NK-92 treated with Interleukin-12 subunit alpha and Interleukin-12 subunit beta, amount 100 ng/mL, for 24 hours (cell line): Measurements from ENCODE around the gene RAB31.

Source experiments
- DNase-seq: peaks from one replicate; lab custom pipeline; 2025; lab: John Stamatoyannopoulos, UW

RAB31 gene

DNA sequence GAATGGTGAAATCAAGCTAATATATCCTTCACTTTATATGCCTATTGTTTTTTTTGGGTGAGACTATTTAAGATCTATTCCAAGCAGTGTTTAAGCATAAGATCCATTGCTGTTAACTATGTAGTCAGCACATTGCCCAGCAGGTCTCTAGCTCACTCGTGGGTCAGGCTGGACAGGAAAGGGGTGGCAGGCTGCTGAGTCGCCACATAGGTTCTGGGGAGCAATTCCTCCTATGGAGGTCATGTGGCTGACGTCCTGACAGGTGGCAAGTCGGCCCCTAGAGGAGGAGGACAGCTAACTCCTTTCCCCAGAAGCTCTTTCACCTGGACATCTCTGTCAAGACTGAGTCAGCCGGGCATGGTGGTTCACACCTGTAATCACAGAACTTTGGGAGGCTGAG is 13.9 kb upstream of the RAB31 start:
- no peak for DNase-seq

DNA sequence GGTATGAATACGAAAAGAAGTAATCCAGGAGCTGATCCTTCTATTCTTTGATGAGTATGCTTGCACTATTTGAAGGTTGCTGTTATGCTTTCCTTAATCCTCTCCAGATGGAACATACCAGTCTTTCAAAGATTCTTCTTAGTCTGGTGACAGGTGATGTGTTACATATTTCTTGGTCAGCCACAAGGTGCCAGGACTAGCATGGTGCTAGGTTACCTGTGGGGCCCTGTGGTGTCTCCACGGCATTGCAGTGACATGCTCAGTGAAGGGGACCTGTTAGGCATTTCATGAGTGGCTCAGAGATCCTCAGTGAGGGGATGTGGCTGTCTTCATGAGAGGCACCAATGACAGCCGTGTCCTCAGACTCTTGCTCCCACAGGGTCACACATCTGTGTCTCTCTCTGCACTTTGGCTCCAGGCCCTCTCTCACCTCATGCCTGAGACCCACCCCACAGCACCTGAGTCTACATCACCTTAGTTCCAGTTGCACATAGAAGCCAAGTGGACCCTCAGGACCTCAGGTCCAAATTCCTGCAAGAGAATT is 13.1 kb upstream of the RAB31 start:
- no peak for DNase-seq

DNA sequence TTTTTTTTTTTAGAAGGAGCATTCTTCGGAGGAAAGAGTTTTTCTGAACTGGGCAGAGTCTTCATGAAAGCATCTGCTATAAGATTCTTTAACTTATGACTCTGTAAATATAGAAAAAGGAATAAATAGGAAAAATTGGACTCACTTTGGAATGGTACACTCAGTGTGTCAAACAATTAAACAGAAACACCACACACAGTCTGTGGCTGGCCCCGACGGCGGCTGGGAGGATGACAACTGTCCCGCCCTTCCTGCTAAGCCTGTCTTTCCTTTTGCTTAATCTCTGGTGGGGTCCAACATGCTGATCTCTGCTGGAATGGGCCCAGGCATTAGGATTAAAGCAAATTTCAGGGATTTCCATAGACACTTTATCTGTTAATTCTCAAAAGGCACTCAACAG is 12.5 kb upstream of the RAB31 start:
- DNase-seq = no peak

DNA sequence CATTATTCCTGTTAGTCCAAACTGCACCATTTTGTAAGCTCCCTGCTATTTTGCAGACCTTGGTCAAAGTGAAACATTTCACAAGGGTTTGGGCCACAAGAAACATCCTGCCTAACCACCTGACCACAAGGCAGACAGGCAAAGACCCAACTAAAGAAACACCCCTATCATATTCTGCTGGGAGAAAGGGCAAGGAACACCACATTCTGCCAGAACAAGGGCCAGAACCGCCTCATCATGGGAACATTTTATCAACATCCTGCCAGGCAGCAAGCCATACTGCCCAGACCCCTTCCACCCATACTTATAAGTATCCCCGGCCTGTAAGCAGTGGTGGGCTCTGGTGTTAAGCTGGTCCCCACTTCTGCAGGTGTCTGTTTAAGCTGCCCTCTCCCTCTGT is 12.0 kb upstream of the RAB31 start:
- DNase-seq = no peak

DNA sequence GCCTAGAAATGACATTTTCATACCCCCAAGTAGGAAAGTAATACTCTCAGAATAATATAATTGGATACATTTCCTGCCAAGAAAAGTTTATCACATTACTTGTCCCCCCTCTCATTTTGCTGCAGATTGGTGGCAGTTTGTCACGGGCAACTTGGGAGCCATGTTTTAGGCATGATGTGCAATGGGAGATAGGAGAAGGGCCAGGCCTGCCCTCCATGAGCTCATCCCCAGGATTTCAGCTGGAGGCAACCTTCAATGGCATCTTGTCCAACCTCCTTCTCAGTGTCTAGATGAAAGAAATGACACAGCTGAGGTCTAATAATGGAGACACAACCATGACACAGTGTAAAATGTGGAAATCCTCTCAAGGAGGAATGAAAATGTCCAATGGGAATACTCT is 11.4 kb upstream of the RAB31 start:
- no peak for DNase-seq

DNA sequence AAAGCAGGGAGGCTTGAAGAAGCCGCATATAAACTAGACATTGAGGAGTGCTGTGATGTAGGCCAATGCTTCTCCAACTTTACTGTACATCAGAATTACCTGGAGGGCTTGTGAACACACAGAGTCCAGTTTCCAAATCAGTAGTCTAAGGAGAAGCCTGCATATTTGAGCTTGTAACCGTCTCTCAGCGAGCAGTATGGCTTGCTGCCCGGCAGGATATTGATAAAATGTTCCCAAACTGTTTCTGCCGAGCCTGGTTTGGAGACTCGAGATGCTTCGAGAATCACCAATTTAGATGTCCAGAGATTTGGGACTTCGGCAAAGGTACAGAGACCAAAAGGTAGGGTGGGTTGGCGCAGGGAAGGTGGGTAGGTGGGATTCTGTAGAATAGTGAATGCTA is 11.0 kb upstream of the RAB31 start:
- no peak for DNase-seq

DNA sequence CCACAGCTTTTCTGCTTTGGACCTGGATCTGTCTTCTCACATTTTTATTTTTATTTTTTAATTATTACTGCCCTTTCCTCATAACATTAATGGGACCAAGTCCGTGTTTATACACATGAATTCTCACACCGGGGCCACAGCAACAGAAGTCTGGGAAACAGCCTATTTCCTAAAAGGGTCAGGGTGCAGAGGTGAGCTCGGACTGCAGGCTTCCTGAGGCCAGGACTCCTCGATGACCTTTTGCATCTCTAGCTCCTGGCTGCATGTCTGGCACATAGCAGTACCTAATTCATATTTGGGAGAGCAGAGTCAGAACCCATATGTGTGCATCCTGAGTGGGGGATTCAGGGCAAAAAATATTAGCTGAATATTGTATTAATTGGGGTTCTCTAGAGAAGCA is 9.6 kb upstream of the RAB31 start:
- no peak for DNase-seq

DNA sequence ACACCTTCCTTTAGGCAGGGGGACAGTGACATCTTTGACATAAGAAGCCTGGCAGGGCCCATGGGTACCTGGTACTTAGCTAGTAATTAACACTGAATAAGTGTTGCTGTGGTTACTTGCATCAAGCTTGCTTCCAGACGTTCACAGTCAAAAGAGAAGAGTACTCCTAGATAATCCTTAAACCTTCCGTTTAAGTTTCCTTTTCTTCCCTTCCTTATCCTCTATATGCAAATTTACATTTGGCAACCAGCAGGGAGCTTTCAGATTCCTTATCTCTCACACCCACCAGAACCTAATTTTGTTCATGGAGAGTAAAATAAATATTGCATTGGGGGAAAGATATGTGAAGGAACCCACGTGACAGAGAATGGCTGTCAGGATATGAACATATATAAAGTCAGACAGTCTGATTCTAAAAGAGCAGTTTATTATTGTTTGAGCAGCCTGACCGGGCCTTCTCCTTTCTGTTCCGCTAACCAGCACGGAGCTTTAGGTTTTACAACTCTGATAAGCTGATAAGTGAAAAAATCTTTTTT is 7.8 kb upstream of the RAB31 start:
- DNase-seq = no peak

DNA sequence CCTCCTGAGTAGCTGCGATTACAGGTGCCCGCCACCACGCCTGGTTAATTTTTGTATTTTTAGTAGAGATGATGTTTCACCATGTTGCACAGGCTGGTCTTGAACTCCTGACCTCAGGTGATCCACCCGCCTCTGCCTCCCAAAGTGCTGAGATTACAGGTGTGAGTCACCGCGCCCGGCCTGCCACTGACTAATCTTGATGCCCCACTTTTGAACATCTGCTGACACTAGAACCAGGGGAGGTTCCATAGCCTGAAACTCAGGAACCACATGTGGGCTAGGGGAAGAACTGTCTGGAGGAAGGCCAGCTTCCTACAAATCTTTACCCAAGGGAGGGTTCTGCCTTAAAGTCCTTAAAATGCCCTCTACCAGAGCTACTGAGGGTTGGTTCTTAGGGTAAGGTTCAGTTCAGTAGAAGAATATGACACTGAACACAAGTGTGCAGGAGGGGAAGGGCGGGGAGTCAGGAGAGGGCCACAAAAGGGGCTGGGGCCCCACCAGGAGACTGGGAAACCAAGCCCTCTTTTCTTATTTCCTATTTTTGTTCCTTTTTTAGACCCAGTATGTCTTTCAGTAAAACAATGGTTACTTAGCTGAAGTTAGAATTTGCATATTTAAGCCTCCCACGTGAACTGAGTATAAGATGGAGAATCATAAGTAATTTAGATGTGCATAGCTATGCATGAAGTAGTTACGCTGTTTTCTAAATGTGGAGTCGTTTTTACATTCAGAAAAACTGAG is 6.3 kb upstream of the RAB31 start:
- DNase-seq = no peak

DNA sequence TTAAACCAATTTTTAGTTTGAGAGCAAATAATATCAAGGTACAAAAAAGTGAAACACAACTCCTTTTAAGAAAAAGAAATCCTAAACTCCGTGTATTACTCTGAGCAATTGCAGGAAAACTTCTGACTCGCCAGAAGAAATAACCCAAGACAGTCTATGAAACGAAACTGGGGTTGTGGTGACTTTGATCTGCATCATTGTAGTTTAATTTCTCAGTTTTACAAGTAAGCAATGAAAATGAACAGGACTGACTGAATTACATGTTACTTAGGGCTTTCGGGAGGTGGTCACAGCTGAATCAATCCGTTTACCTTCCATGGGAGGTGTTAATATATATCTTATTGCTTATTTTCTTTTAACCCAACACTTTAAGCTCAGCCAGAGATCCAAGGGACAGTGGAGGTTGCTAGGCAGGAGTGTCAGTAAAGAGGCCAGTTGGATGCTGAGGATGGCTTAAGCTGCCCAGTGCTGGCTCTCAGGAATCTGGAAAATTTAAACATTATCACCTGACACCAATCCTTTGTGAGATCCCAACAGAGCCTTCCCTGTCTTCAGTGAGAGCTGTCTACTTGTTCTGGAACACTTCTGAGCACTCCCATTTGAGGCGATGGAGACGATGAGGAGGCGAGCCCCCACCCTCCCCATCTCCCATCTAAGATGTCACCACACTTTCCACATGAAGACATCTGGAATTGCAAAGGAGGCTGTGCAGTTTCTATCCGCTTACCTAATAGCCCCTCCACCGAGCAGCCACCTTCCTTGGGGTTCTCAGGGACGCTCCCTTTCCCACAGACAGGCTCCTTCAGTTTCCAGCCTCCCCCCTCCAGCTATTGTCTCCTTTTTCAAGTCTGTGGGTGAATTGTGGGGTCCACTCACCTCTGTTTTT is 3.6 kb upstream of the RAB31 start:
- no peak for DNase-seq

DNA sequence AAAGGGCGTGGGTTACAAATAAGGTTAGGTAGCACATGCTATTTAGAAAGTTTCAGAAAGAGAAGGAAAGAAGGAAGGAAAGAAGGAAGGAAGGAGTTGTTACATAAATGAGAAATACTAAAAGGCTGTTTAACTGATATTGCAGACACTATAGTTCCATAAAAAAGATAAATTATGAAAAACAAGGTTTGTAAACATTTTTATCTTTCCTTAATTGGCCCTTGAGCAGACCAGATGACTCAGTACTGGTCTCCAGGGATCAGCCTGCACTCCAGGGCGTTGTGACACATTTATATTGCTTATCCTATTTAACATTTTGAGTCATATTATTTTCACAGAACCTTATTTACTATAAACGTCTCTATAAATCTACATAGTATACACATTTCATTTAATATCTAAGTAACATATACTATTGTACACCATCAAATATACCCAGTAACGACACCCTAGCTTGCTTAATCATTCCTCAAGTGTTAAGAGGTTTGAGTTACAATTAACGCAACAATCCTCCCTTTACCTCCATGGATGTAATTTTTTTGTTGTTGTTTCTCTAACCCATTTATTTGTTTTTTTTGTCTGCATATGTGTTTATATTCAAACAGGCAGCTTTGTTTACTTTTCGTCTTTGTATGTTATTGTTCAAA is 2.8 kb upstream of the RAB31 start:
- no peak for DNase-seq

DNA sequence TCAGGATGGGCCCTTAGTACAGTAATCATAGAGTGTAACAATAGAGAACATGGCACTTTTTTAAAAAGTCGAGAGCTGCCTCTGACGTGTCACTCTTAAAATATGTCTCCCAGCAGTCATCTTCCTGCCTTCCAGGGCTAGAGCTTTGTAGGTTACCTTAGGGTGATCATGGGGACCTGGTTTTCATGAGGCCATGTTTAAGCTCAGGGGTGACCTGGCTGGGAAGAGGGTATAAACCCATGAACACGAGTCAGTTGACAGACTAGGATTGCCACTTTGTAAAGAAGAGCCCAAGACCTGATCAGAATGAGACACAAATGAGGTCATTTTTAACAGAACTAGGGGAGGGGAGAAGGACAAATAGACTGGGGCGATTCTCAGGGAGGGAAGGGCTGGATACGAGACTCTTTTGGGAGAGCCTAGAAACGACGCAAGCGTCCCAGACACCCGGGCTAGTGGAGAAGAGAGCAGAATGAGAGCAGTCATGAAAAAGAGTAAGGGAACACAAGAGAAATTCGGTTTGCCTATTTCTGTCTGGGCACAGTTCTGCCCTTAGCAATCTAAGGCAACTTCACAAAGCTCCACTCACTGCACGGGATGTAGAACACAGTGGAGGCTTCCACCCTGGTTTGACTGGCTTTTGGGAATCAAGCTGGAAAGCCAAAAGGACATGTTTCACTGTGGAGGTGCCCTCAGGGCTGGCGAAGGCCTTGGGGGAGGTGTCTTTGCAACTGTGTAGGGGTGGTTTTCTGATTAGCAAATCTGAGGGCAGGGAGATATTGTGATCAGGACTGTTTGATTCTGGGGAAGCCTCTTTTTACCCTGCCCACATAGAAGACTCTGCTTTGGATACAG is 1.8 kb upstream of the RAB31 start:
- DNase-seq = no peak

DNA sequence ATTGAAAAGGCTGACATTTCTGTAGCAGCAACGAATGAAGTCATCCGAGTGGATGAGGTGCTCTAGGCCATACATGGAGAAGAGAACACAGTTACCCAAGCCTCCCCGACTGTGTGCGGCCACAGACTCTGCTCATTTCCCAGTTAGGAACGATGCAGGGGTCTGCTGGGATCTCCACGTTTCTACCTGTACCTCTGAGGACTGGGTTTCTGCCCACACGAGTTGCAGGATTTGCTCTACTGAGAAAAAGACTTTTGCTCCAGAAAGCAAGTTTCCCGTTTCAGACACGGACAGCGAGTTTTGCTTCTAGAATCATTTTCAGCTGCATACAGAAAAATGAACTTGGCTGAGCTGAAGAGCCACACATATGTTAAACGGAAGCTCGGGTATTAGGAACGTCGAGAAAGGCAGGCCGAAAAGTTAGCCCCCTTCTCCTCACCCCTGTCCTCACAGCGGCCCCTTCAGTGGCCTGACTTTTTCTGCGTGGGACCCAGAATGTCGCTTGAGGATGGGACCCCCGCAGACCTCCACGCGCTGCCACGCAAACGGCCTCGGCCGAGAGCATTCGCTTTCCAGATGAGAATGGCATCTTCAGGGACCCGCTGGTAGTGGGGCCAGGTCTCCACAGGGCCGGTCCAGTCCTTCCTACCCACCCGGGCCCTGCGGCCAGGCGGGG is 582 bp upstream of the RAB31 start:
- no peak for DNase-seq

DNA sequence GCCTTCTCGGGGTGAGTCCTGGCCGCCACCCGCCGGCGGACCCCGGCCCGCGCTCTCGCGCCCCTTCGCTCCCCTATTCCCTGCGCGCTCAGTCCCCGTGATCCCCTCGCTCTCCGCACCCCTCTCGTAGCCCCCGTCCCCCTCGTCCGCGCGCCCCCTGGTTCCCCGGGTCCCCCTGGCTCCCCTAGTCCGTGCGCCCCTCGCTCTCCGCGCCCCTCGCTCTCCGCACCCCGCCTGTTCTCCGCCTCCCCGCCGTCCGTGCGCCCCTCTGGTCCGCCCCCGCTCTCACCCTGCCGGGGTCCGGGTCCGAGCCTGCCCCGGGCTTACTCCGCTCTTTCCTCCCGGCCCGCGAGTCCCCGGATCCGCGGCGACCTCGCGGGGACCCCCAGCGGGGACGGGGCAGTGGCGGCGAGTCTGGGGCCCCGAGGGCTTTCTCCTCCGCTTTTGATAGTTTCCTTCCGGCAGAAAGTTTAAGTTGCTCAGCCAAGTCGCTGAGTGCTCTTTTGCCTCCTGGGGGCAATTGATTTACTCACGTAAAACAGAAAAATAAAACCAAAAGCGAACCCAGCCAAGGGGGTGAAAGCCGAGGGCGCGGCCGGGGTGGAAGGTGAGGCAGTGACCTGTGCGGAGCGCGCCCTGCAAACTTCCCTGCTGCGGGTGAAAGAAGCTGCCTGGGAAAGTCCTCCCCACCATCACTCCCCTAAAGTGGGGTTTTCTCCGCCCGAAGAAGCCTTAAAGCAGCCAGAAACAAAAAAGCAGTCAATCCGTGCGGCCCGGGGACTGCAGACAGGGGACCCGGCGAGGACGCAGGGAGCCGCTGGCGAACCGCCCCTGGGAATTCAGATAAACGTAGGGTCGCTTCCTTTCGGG is 568 bp downstream of the RAB31 start:
- DNase-seq = no peak

DNA sequence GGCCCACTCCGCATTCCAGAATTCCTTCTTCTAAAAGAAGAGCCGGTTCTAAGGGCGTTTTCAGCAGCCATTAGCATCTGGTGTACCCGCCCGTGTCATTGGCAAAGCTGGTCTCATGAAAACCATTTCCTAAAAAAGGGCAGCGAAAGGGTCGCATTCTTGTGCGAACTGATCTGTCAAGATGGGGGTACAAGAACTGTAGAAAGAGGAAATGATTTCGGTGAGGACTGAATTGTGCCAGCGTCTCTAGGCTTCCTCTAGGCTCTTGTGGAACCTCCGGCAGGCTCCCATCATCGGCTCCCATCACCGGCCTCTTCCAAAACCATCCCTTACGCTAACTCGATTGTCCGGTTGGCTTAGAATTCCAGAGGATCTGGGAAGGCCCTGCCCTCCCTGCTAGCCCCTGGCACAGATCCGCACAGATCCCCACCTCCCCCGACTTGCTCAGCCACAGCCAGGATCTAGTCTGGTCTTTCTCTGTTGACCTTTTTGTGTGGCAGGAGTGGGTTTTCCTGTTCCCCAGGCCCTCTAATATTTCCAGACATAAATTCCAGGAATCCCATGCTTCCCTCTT is 1.3 kb downstream of the RAB31 start:
- DNase-seq = no peak

DNA sequence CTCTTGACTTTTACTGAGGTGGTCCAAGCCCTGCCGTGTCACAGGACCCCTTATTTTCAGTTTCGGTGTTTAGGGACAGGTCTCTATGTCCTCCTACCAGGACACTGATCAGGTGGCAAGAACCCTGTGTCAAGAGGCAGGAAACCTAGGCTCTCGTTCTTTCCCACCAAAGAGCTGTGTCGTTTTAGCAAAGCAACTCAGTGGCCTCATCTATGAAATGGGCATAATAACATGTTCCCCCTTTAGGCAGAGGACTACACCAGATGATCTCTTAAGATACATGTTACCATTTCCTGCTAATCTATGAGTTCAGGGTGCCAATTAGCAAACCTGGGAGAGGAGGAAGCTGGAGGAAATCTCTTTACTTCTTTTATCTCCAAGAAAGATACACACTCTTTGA is 1.9 kb downstream of the RAB31 start:
- DNase-seq = no peak

DNA sequence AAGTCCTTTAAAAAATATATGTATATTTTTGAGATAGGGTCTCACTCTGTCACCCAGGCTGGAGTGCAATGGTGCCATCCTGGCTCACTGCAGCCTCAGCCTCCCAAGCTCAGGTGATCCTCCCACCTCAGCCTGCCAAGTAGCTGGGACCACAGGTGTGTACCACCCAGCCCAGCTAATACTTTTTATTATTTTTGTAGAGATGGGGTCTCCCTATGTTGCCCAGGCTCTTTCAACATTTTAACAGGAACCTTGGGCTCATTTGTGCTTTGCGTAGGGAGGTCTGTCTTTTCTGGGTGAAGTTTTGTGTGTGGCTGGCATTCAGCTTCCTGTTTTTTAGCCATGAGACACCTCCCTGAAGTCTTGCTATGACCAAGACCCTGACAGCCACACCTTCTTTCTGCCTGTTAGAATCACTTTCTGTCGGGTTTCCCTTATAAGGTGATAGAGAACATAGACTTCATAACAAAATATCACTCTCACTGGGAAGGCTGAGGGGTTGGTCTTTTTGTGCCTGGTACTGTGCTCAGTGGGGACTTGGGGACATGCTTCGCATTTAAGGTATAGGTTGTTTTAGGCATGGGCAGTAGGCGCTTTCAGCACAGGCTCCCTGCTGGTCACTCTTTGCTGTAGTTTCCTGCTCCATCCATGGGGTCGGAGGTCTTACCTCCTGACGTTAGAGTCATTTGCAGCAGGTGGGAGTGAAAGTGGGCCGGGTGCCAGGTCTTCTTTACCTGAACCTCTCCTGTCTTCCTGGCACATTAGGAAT is 3.4 kb downstream of the RAB31 start:
- DNase-seq = no peak

DNA sequence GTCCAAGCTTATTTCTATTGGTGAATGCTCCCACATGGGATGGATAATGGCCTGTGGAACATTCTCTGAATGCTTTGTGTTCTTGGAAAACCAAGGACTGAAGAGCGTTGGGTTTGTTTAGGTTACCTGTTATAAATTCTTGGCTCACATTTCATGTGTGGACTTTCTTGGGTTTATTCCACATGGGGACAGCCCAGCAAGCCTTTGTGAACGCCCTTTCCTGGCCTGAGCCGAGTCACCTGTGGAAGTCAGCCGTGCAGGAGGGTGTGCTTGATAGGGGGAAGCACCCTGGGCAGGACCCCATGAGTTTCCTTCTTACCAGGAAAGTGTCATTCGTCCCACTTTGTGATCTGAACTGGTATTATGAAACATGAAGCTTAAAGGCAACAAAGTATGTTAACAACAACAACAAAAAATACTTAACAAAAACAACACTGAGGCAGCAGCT is 4.1 kb downstream of the RAB31 start:
- no peak for DNase-seq

DNA sequence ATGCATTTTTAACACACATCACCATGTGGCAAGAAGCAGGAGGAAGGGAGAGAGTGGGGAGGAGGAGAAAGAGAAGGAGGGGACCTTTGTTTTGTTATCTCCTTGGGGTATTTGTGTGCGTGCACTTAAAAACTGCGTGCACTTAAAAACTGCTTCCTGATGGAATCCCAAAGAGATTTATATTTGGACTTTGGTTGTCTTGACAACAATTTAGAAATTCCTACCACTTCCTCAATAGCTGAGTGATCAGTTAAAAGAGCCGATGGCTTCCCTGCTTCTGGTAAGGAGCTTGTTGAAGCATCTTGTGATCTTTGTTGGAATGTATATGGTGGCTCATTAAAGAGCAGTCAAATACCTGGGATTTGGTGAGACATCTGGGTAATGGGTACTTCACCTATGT is 4.5 kb downstream of the RAB31 start:
- DNase-seq = no peak
